HEK293T (cell line): ENCODE measurements around the gene SUGCT.

Experiments used
- CTBP1 ChIP-seq: fragments of 450-650 bp; IDR thresholded peaks from 2 replicates; pipeline ENCODE4 v1.6.1; 2016; ENCODE audit warnings: borderline replicate concordance
- ELF4 ChIP-seq: fragments of 450-650 bp; IDR thresholded peaks from 2 replicates; pipeline ENCODE4 v1.6.1; 2017; ENCODE audit warnings: antibody characterized with exemption
- FOXK2 ChIP-seq: fragments of 450-650 bp; IDR thresholded peaks from 2 replicates; pipeline ENCODE4 v1.6.1; 2016; ENCODE audit warnings: mild to moderate bottlenecking
- L3MBTL2 ChIP-seq: fragments of 450-650 bp; conservative IDR thresholded peaks from 2 replicates; pipeline ENCODE4 v1.6.1; 2016; ENCODE audit warnings: mild to moderate bottlenecking
- LEF1 ChIP-seq: fragments of 450-650 bp; IDR thresholded peaks from 2 replicates; pipeline ENCODE4 v1.6.1; 2017; ENCODE audit warnings: mild to moderate bottlenecking, borderline replicate concordance
- SUZ12 ChIP-seq: fragments of 450-650 bp; IDR thresholded peaks from 2 replicates; pipeline ENCODE4 v1.6.1; 2016; ENCODE audit warnings: mild to moderate bottlenecking
- TARDBP ChIP-seq: fragments of 450-650 bp; IDR thresholded peaks from 2 replicates; pipeline ENCODE4 v1.6.1; 2016

DNA sequence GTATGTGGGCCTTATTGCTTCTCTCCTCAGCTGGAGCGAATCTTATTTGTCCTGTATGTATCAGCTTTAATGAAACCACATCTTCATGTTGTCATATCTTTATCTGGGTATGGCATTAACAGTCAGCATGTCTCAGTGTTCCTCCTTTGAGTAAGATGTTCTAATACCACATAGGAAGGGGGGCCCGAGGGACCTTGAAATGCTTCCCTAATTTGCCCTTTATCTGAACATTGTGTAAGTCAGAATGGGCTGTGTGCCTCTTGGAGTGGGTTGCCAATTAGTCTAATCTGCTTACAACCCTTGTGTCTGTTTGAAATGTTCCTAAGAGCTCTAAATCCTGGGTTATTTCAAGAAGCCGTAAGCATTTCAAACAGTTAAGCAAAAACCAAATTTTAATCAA, 623.8 kb downstream of the SUGCT start:
- TF ChIP-seq TARDBP (no peak), SUZ12 (no peak), ELF4 (no peak), FOXK2 (no peak), LEF1 (no peak), L3MBTL2 (no peak), CTBP1 (no peak)
